Hepatocyte (in vitro differentiated cells): ENCODE data around the gene PHTF1. TPM values are rescaled to one million over a fixed set of nuclear protein-coding genes. Genes with fewer than 3 reads are reported as not detected.
A peak's percentile ranks its signal among the peaks of the same experiment; 100 is the strongest.

ENCODE experiments used
- DNase-seq: peaks from one replicate; pipeline ENCODE4 v3.0.0-alpha.2; 2016; ENCODE audit warnings: low spot score
- H2AFZ ChIP-seq: fragments of 200-600 bp; sonication (generic); 2 replicates; pipeline ENCODE4 v1.6.0; 2016; ENCODE audit warnings: antibody characterized with exemption, mild to moderate bottlenecking
- H3K27ac ChIP-seq: fragments of 200-600 bp; sonication (generic); 2 replicates; pipeline ENCODE4 v1.5.1; 2016; ENCODE audit warnings: mild to moderate bottlenecking
- H3K27me3 ChIP-seq: fragments of 200-600 bp; sonication (generic); 2 replicates; pipeline ENCODE4 v1.6.1; 2016
- H3K36me3 ChIP-seq: fragments of 200-600 bp; sonication (generic); replicated peaks from 2 replicates; pipeline ENCODE4 v1.5.1; 2016; ENCODE audit warnings: low read depth; ENCODE audit not compliant: insufficient read depth
- H3K4me1 ChIP-seq: fragments of 200-600 bp; sonication (generic); 2 replicates; pipeline ENCODE4 v1.5.1; 2016; ENCODE audit warnings: mild to moderate bottlenecking, moderate library complexity; ENCODE audit not compliant: insufficient read depth
- H3K4me2 ChIP-seq: fragments of 200-600 bp; sonication (generic); 2 replicates; pipeline ENCODE4 v1.6.0; 2016
- H3K4me3 ChIP-seq: fragments of 200-600 bp; sonication (generic); 2 replicates; pipeline ENCODE4 v1.5.1; 2016; ENCODE audit warnings: mild to moderate bottlenecking
- H3K79me2 ChIP-seq: fragments of 200-600 bp; sonication (generic); 2 replicates; pipeline ENCODE4 v1.6.0; 2017; ENCODE audit warnings: mild to moderate bottlenecking
- H3K9me2 ChIP-seq: fragments of 200-600 bp; sonication (generic); replicated peaks from 2 replicates; pipeline ENCODE4 v1.6.0; 2017; ENCODE audit warnings: mild to moderate bottlenecking; ENCODE audit not compliant: insufficient read depth
- H3K9me3 ChIP-seq: fragments of 200-600 bp; sonication (generic); 2 replicates; pipeline ENCODE4 v1.5.1; 2016; ENCODE audit warnings: low read depth, mild to moderate bottlenecking
- H4K20me1 ChIP-seq: fragments of 200-600 bp; sonication (generic); 2 replicates; pipeline ENCODE4 v1.6.0; 2016; ENCODE audit warnings: mild to moderate bottlenecking; ENCODE audit not compliant: insufficient read depth, poor library complexity, severe bottlenecking
- EZH2 ChIP-seq: fragments of 200-600 bp; sonication (generic); IDR thresholded peaks from 2 replicates; pipeline ENCODE4 v1.6.1; 2016; ENCODE audit warnings: antibody characterized with exemption, mild to moderate bottlenecking, borderline replicate concordance
- EZH2phosphoT487 ChIP-seq: fragments of 200-600 bp; sonication (generic); IDR thresholded peaks from one replicate; pipeline ENCODE4 v1.6.1; 2018; ENCODE audit warnings: antibody characterized with exemption, mild to moderate bottlenecking, low read depth, moderate library complexity; ENCODE audit not compliant: unreplicated experiment, severe bottlenecking
- WGBS: methylation state at CpG from one replicate; pipeline ENCODE4 v1.1.6; 2016; ENCODE audit warnings: low lambda C conversion rate; ENCODE audit errors: missing lambda C conversion rate; 5-methylcytosine and 5-hydroxymethylcytosine counted together
- polyA plus RNA-seq: library from polyadenylated mRNA; unstranded; fragments of >200 nt; fragmentation: Nextera tagmentation; extraction: Ambion mirVana; gene quantifications from 2 replicates; pipeline ENCODE4 v1.2.1, GENCODE V29; 2016
- total RNA-seq: library from RNA; depleted of rRNA; stranded (reverse); fragments of >200 nt; gene quantifications from 2 replicates; pipeline ENCODE4 v1.2.3, GENCODE V29; 2014
- TF ChIP-seq, protein P1 (sequence below): fragments of 200-600 bp; sonication (generic); IDR thresholded peaks from 2 replicates; pipeline ENCODE4 v1.5.1; 2016; ENCODE audit warnings: antibody characterized with exemption, mild to moderate bottlenecking; ENCODE audit not compliant: poor library complexity

Gene PHTF1
- total and polyA plus RNA-seq, 2 experiments from 2014 or later = 22.9 to 27.6 TPM

DNA sequence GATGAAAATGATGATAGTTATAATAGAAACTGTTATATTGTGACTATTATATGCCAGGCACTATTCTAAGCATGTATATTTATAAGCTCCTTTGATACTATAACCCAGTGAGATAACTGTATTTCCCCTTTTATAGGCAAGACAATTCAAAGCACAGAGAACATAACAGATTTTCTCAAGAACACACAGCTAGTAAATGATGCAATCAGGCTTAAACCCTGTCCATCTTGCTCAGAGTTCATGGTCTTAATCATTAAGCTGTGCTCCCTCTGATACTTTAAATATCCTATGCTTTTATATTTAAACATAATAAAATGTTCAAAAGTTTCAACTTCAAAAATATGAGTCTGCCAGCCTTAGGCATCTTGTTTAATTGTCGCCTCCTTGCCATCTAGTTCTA, 88.6 kb downstream of the PHTF1 start:
- Histone ChIP-seq H3K4me2 (no peak overlapping the region), H3K79me2 (no peaks in the 10 kb centered on the region), H2AFZ (no peak overlapping the region), H3K9me3 (no peaks in the 10 kb centered on the region), H3K27me3 (no peaks in the 10 kb centered on the region), H3K36me3 (no peaks in the 10 kb centered on the region), H3K27ac (no peak overlapping the region), H3K9me2 (no peaks in the 10 kb centered on the region), H3K4me1 (peaks cover 3% of the 10 kb centered on the region), H3K4me3 (no peak overlapping the region), H4K20me1 (no peaks in the 10 kb centered on the region)
- TF ChIP-seq EZH2phosphoT487 (no peak), EZH2 (no peak)
- TF ChIP-seq, protein P1, sequence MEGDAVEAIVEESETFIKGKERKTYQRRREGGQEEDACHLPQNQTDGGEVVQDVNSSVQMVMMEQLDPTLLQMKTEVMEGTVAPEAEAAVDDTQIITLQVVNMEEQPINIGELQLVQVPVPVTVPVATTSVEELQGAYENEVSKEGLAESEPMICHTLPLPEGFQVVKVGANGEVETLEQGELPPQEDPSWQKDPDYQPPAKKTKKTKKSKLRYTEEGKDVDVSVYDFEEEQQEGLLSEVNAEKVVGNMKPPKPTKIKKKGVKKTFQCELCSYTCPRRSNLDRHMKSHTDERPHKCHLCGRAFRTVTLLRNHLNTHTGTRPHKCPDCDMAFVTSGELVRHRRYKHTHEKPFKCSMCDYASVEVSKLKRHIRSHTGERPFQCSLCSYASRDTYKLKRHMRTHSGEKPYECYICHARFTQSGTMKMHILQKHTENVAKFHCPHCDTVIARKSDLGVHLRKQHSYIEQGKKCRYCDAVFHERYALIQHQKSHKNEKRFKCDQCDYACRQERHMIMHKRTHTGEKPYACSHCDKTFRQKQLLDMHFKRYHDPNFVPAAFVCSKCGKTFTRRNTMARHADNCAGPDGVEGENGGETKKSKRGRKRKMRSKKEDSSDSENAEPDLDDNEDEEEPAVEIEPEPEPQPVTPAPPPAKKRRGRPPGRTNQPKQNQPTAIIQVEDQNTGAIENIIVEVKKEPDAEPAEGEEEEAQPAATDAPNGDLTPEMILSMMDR = no peak
- whole genome bisulfite sequencing = 92% methylated on average over 1 of the region's 1 CpG
- no peak for DNase-seq

DNA sequence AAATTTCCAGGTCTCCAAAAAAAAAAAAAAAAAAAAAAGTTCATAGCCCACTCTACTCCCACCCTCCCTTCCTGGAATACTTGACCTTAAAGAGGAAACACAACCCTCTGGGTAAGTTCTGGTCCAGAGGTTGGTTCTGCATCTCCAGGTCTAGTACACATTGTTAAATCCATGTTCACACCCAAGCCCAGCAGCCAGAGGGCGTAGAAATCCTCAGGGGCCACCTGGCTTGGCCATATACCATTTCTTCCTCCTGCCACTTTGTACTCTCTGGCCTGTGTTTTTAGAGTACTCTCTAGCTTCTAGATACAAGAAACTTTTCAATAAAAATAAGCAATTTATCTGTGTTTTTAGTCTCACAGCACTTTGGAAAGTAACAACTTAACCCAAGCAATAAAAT, 89.3 kb downstream of the PHTF1 start:
- no peak overlapping the region for H3K4me2 ChIP-seq
- H3K9me3 ChIP-seq = no peaks in the 10 kb centered on the region
- 88% methylated on average over 1 of the region's 1 CpG for WGBS
- no peak for TF ChIP-seq EZH2
- TF ChIP-seq, protein P1 = peak; percentile 9
- H3K79me2 ChIP-seq = no peaks in the 10 kb centered on the region
- no peaks in the 10 kb centered on the region for H3K9me2 ChIP-seq
- no peaks in the 10 kb centered on the region for H3K36me3 ChIP-seq
- H3K4me3 ChIP-seq = no peak overlapping the region
- H2AFZ ChIP-seq = no peak overlapping the region
- H4K20me1 ChIP-seq = no peaks in the 10 kb centered on the region
- H3K27me3 ChIP-seq = no peaks in the 10 kb centered on the region
- H3K27ac ChIP-seq = no peak overlapping the region
- peaks cover 3% of the 10 kb centered on the region for H3K4me1 ChIP-seq
- no peak for DNase-seq

DNA sequence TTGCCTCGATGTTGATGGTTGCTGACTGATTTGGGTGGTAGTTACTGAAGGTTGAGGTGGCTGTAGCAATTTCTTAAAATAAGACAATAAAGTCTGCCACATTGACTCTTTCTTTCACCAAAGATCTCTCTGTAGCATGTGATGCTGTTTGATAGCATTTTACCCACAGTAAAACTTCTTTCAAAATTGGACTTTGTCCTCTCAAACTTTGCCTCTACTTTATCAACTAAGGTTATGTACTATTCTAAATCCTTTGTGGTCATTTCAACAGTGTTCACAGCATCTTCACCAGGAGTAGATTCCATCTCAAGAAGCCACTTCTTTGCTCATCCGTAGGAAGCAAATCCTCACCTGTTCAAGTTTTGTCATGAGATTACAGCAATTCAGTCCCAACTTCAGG, 93.2 kb downstream of the PHTF1 start:
- TF ChIP-seq, protein P1 = no peak
- TF ChIP-seq EZH2phosphoT487 (no peak), EZH2 (no peak)
- Histone ChIP-seq H3K27me3 (no peaks in the 10 kb centered on the region), H3K9me3 (no peaks in the 10 kb centered on the region), H2AFZ (no peak overlapping the region), H4K20me1 (no peaks in the 10 kb centered on the region), H3K4me2 (no peak overlapping the region), H3K79me2 (no peaks in the 10 kb centered on the region), H3K27ac (no peak overlapping the region), H3K4me3 (no peak overlapping the region), H3K4me1 (peaks cover 3% of the 10 kb centered on the region), H3K9me2 (no peaks in the 10 kb centered on the region), H3K36me3 (no peaks in the 10 kb centered on the region)
- 92% methylated on average over 2 of the region's 2 CpGs for WGBS
- no peak for DNase-seq

DNA sequence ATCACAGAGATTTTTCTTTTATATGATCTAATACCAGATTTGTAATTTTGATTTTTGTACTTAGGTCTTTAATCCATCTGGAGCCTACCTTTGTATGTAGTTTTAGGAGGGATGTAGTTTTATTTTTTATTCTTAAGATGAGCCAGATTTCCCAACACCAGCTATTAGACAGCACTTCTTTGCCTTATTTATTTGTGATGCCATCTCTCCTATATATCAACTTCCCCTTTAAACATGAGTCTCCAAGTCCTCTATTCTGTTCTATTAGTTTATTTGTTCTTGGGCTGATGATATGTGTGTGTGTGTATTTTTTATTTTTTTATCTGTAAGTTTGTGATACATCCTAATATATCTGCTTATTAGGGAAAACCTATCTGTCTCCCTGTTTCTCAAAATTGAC, 94.2 kb downstream of the PHTF1 start:
- TF ChIP-seq EZH2 (no peak), EZH2phosphoT487 (no peak)
- TF ChIP-seq, protein P1 = no peak
- H3K4me1 ChIP-seq = peaks cover 3% of the 10 kb centered on the region
- no peaks in the 10 kb centered on the region for H3K36me3 ChIP-seq
- no peak overlapping the region for H3K4me2 ChIP-seq
- no peaks in the 10 kb centered on the region for H3K9me3 ChIP-seq
- H3K9me2 ChIP-seq = no peaks in the 10 kb centered on the region
- no peak overlapping the region for H3K4me3 ChIP-seq
- no peaks in the 10 kb centered on the region for H3K27me3 ChIP-seq
- no peaks in the 10 kb centered on the region for H4K20me1 ChIP-seq
- H2AFZ ChIP-seq = no peak overlapping the region
- no peak overlapping the region for H3K27ac ChIP-seq
- DNase-seq = no peak
- no peaks in the 10 kb centered on the region for H3K79me2 ChIP-seq
